ENCODE data around the gene MYOF.
"Not testable (repeated sequence)": the region's sequence is repeated elsewhere in the genome, so short reads cannot be mapped to it uniquely, and the experiment has no call there.

MYOF gene

DNA sequence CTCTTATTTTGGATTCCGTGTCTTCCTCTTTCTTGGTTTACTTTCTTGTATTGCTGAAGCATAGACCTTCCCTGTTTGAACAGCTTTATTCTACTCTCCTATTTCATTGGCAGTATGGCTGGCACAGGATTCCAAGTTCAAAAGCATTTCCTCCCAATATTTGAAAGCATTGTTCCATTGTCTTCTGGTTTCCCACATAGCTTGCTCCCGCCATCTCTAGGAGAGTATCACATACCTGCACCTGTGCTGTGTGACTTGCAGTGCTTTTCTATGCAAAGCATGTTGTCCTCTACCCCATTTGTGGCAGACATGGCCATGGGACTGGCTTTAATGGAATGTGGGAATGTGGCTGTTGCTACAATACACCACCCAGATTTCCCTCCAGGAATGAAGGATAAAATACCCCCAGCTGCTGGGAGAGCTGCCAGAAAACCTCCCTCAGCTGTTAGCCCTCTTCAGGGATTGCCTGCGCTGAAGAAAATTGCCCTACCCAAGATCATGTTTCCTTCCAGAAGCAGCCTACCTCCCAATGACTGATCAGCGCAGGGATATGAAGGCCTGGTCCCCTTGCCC, 6.9 kb upstream of the MYOF start:
- FAIRE-seq = no peak
- DNase-seq (ENCODE audit: insufficient read length, low spot score) = no peak

DNA sequence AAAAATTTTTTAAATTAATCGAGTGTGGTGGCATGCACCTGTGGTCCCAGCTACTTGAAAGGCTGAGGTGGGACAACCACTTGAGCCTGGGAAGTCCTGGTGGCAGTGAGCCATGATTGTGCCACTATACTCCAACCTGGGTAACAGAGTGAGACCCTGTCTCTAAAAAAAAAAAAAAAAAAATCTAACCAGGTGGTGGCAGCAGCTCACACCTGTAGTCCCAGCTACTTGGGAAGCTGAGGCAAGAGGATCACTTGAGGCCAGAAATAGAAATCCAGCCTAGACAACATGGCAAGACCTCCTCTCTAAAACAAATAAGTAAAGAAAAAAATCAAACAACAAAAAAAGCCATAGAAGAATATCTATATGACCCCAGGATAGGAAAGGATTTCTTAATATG, 3.6 kb upstream of the MYOF start:
- DNase-seq (ENCODE audit: insufficient read length, low spot score) (no peak), FAIRE-seq (no peak)

DNA sequence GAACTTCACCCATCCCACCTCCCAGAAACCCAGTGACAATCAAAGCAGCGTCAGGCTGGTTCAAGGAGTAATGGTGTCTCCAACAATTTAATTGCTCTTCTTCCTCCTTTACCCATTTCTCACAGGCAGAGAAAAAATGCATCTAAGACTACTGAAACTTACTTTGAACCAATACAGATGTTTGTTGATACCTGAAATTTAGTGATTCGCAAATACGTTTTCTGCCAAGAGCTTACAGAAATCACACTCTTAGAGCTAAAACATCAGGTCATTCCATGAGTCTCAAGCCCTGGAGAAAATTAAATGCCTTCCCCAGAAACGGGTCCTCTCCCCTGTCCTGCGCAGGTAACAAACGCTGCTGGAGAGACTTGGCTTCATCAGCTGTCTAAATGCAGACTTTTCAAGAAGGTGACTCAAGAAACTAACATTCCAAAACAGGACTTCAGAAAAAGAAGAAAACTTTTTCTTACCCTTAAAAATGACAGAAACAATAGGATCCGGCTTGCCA, 443 bp downstream of the MYOF start:
- DNase-seq (ENCODE audit: insufficient read length, low spot score) = no peak
- FAIRE-seq = no peak

DNA sequence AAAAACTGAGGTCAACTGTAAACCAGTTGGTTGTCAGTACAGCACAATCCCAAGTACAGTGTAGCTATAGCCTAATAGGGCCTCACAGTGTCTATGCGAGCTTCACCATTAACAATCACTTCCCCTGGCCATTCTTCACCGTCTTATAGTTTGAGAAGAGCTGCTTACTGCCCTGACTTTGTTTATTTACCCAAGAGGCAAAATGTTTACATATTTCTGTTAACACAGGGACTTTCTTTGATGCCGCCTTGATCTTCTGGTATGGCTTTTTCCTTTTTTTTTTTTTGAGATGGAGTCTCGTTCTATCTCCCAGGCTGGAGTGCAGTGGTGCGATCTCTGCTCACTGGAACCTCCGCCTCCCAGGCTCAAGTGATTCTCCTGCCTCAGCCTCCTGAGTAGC, 3.3 kb downstream of the MYOF start:
- no peak for DNase-seq (ENCODE audit: insufficient read length, low spot score)
- no peak for FAIRE-seq

DNA sequence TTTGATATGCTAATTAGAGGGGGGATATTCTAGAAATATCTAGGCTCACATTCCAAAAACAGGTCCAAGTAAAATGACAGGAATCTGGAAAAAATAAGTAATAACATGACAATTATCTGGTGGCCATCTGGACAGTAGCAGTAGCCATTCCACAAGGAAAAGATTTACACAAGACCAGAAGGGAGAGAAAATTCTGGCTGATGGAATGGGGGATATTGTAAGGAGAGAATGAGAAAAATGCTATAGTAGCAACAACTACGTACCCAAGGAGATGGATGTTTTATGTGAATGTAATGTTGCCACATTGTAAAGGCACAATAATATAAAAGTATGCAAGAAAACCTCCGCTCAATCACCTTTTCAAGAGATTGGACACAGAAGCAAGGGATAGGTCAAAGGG, 5.4 kb downstream of the MYOF start:
- FAIRE-seq (no peak), DNase-seq (ENCODE audit: insufficient read length, low spot score) (no peak)

DNA sequence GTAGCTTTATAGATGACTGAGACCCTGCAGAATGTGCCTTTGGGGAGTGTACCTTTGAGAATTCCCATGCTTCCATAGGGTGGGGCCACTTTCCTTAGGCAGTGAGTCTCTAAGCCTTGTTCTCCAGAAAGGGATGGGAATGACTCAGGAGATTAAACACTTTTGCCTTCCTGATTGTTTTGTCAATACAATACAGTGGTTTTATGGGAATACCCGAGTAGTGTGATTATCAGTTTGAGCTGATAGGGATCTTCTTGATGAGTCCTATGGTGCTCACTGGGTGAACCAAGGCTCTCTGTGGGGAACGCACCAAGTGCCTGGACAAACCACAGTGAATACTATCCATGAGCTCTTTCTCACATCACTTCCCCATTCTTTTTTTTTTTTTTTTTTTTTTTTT, 6.3 kb downstream of the MYOF start:
- no peak for DNase-seq (ENCODE audit: insufficient read length, low spot score)
- no peak for FAIRE-seq

DNA sequence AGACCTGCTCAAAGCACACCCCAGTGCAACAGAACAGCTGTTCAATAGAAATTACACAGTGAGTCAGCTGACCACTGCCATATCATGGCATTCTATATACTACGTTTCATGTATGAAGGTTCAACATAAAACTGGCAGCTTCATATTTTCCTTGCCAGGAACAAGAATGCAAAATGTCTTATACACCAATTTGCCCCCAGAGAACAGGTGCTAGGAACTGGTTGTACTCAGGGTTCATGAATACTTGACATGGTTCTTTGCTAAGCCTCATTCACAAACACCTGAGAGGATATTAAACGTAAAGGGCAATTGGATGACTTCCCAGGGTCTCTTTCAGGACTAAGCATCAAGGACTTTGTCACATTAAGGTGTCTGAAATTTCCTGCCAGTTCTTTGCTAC, 6.9 kb downstream of the MYOF start:
- FAIRE-seq = no peak
- no peak for DNase-seq (ENCODE audit: insufficient read length, low spot score)

DNA sequence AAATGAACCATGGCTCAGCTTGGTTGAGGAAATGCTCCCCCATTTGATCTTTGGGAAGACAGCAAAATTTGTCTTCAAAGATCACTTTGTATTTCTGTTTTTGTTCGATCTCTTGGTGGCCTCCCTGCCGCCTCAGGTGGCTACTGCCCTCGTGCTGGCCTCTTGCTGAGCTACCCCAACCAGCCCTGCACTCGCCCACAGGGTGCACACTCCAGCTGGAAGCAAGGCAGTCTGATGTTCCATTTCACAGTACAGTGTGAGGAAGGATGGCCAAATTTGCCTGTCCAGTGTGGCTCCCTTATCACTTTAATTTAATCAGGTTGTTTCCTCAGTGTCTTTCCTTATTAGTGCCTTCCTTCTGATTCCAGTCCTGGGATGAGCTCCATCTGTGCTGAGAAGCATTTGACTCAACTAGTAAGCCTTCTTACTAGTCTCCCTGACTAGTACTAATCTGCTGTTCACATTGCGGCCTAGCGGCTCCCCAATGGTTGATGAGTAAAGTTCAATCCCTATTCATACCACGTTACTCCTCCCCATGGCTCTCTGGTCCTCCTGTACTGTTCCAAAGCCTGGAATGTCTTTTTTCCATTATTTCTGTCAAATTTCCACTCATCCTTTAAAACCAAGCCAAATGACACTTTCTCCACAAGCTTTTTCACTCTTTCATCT, 8.2 kb downstream of the MYOF start:
- DNase-seq (ENCODE audit: insufficient read length, low spot score) (no peak), FAIRE-seq (no peak)

DNA sequence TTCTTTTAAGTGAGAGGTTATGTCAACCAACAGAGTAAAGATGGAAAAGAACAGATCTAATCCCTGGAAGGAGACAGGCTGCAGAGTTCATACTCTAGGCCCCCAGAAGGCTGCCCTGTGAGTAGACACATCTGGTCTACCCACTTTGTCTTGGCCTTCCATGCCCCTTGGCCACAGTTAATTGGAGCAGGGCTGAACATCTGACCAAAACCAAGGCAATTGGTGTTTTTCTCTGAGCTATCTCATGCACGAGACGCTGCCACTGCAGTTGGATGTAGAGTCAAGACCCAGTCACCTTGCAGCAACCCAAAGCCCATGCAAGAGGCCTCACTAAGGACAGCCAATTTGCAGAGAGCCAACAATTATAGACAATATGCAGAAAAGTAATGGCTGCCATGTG, 9.0 kb downstream of the MYOF start:
- FAIRE-seq (no peak), DNase-seq (ENCODE audit: insufficient read length, low spot score) (no peak)

DNA sequence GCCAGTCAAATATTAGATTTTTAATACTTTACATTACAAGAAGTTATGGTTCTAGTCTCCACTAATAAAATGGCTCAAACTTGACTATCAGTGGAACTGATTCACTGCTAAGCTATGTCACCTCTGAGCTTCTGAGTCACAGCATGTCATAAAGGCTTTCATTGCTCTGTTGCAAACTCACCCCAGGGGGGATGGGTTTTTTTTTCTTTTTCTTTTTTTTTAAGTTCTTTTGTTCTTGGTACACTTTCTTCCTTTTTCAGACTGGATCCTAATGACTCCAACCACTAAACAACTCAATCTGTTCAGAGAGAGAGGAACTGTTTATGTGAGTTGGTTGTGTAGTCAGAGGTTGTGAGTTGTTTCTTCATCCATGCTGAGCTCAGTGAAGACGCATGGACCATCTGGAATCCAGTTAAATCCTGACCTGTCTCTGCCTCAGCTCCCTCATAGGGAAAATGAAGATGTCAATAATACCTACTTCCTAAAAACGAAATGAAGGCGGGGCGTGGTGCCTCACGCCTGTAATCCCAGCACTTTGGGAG, 11.0 kb downstream of the MYOF start:
- FAIRE-seq = no peak
- DNase-seq (ENCODE audit: insufficient read length, low spot score) = peak; percentile 69

DNA sequence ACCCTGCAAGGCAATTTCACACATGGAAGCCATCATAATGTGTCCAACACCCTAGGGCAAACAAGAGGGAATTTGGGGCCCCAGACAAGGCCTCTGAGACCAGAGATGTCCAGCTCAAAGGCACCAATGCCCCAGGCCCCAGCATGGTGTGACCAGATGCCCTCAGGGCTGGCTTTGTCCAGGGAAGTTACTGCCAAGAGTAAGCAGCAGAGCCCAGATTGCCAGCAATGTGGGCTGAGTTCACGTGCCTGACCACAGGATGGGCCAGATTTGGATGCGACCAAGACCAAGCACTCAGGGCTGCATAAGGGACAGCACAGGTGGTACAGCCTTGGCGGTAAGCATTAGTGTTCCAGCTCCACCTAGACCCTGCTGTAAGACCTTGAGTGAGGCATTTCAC, 12.7 kb downstream of the MYOF start:
- FAIRE-seq = no peak
- DNase-seq (ENCODE audit: insufficient read length, low spot score) = no peak

DNA sequence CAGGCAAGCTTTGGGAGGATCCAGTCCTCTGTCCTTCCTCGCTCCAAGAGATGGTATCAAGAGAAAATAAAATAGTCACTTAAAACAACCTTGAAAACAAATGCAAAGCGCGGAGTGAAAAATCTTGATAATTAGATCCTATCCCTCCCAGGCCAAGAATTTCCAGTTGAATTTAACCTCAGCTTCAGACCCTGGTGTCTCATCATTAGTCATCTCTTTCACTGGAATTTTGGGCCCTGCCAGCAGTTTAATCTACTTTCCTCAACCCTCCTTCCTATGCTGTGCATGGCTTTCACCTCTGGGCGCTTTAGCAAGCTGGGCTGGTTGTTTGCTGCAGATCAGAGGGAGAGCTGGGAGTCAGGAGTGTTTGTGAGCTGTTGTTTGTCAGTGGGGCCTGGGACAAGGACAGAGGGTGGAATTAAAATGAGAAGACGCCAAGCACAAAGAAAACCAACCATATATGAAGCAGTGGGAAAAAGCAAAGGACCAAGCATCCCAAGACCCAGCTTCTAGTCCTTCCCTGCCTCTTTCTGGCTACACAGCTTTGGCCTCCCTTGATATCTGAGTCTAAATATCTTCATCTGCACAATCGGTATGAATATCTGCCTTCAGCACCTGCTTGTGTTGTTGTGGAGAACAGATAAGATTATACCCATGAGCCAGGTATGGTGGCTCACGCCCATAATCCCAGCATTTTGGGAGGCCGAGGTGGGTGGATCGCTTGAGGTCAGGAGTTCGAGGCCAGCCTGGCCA, 13.5 kb downstream of the MYOF start:
- DNase-seq (ENCODE audit: insufficient read length, low spot score) (peak; percentile 80), FAIRE-seq (no peak)

DNA sequence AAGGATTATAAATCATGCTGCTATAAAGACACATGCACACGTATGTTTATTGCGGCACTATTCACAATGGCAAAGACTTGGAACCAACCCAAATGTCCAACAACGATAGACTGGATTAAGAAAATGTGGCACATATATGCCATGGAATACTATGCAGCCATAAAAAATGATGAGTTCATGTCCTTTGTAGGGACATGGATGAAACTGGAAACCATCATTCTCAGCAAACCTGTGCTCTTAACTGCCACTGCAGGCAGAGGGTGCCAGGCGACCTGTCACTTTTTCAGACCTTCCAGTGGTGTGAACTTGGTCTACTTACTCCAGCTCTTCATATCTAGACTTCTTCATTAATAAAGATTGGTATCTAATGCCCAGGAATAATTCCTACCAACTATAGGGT, 14.5 kb downstream of the MYOF start:
- not testable (repeated sequence) for DNase-seq (ENCODE audit: insufficient read length, low spot score); FAIRE-seq

DNA sequence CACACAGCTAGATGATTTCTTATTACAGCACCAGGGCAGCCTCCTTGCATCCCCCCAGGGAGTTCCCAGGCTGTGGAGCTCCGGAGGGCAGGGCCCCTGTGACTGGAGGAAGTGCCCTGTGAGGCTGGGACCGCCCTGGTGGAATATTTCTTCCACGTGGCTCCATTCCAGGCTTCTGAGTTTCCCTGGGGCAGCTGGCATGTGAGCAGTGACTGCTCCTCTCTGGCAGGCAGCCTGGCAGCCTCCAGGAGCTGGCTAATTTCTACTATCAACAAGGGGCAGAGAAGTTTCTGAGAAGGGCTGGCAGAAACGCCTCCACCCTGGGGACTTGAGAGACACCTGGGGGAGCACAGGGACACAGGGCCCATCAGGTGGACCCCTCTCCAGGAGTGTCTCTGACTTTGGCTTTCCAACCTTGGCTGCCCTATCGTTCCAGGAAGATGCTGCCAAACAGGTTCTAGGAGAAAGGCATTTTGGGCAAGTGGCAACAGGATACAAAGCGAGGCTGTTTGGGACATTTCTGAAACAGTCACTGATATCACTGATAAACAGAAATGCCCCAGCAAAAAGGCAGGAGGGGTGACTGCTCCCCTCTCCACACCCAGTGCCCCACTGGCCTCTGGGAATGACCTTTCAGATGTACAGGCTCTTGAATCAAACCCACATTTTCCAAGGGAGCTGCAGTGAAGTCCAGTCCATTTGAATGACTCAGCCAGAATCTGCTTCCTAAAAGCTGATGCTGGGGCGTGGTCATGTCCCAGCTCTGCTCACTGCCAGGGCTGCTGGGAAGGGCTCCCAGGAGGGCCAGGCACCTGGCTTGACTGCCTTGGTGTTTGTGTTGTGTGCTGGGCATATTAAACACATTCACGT, 16.1 kb downstream of the MYOF start:
- peak; percentile 44 for FAIRE-seq

DNA sequence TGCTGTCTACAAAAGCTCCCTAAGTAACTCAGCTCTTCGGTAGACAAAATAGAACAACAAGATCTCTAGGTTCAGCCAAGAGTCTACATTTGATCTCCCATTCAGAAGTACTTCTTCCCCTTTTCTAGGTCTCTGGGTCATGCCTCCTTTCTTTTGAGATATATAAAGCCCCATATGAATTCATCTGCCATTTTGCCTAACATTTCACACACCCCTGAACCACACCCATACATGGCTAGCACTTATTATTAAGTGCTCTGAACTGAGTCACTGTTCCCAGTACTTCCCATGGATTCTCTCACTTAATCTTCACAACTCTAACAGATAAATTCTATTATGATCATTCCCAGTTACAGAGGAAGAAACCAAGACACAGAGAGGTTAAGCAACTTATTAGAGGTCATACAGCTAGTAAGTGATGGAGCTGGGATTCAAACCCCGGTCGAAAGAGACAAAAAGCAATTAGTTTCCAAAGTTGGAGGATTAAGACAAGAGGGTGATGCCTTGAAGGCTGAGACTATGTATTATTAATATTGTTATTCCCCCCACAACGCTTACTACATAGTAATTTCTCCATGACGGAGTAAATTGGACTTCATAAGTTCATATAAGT, 17.3 kb downstream of the MYOF start:
- FAIRE-seq = no peak

More for the DNA sequence above, 16.1 kb downstream of the MYOF start:
- DNase-seq (ENCODE audit: insufficient read length, low spot score) = peak; percentile 84

DNA sequence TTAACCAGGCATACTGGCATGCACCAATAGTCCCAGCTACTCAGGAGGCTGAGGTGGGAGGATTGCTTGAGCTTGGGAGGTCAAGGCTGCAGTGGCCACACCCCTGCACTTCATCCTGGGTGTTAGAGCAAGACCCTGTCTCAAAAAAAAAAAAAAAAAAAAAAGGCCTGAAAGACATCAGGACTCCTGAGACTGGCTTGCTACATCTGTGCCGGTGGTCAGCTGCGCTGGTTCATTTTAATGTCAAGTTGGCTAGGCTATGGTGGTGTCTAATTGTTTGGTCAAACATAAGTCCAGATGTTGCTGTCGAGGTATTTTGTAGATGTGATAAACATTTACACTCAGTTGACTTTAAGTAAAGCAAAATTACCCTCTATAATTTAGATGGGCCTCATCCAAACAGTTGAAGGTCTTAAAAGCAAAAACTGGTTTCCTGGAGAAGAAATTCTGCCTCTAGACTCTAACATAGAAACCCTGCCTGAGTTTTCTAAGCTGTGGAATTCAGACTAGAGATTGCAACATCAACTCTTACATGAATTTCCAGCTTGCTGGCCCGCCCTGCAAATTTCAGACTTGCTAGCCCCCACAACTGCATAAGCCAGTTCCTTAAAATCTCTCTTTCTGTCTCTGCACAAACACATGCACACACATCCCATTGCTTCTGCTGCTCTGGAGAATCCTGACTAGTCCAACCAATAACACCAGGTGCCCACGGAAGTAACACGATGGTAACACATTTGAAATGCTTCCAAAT, 18.2 kb downstream of the MYOF start:
- DNase-seq (ENCODE audit: insufficient read length, low spot score) (no peak), FAIRE-seq (no peak)

More for the DNA sequence above, 17.3 kb downstream of the MYOF start:
- DNase-seq (ENCODE audit: insufficient read length, low spot score) = no peak

DNA sequence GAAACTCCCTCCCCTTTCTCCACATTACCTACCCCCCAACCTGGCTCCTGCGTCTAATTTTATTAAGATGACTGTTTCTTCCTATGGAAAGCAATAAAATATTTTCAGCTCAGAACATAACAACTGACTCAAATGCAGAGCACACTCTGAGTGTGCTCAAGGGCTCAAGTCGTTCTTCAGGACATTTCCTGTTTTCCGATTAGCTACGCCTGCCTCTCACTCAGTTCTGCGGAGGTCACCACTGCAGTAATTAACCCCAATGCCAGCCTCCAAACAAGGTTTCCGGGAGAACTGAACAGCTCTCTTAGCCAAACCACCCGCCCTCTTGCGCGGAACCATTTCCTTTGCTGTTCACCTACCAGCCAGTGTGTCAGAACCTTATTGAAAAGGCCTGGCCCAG, 19.3 kb downstream of the MYOF start:
- FAIRE-seq (no peak), DNase-seq (ENCODE audit: insufficient read length, low spot score) (no peak)

DNA sequence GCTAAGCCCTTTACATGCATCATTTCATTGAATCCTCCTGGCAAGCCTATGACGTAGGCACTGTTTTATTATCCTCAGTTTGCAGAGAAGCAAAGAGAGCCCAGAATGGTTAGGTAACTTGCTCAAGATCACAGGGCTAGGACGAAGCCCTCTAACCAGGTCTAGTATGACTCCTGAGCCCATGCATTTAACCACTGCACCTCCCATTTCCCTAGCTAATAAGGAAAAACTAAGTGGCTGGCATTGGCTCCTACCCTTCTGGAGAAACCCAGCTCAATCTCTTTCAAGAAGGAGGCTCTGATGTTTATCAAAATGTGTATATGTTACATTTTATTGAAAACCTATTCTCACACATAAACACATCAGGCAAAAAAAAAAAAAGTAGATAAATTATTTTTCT, 19.8 kb downstream of the MYOF start:
- no peak for DNase-seq (ENCODE audit: insufficient read length, low spot score)
- no peak for FAIRE-seq

DNA sequence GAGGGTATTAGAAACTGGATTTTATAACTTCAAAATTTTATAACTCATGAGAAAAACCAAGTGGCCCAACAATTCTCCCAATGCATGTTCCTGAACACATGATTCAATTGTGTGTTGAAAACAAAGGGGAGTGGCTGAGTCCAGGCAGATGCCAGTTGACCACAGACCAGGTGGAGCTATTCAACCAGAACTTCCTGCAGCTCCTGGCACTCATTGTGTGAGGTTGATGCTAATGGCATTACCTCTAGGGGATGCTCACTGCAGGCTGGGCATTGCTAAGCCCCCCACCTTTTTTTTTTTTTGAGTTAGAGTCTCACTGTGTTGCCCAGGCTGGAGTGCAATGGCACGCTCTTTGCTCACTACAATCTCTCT, 20.3 kb downstream of the MYOF start:
- no peak for FAIRE-seq

More for the DNA sequence above, 20.3 kb downstream of the MYOF start:
- DNase-seq (ENCODE audit: insufficient read length, low spot score) = no peak
